DND-41 (cell line): ENCODE measurements around the gene BRINP3.

Experiments used
- EZH2 ChIP-seq: IDR thresholded peaks from 3 replicates; pipeline ENCODE4 v1.6.1; 2012; ENCODE audit warnings: borderline replicate concordance, low read depth, mild to moderate bottlenecking, moderate library complexity, low read length, inconsistent platforms; ENCODE audit not compliant: severe bottlenecking
- TF ChIP-seq, protein P1 (sequence below): IDR thresholded peaks from 2 replicates; pipeline ENCODE4 v1.5.1; 2012; ENCODE audit warnings: borderline replicate concordance, low read length, moderate library complexity, mild to moderate bottlenecking; ENCODE audit not compliant: poor library complexity, severe bottlenecking; ENCODE audit errors: extremely low read depth

DNA sequence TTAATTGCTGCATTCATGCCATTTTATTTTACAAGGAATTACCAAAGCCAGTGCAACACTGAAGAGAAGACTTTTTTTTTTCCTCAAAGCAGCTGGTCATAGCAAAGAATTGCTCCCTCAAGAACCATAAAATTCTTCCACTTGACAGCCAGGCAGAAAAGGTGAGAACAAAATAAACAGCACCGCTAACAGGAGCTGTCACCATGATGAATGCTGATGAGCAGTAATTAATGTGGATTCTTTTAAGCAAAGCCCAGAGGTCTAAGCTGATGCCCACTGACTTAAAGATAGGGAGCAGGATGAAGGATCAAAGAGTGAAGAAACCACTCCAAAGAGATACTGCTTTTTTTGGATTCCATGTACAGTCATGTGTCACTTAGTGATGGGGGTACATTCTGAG, 428.4 kb downstream of the BRINP3 start:
- TF ChIP-seq, protein P1, sequence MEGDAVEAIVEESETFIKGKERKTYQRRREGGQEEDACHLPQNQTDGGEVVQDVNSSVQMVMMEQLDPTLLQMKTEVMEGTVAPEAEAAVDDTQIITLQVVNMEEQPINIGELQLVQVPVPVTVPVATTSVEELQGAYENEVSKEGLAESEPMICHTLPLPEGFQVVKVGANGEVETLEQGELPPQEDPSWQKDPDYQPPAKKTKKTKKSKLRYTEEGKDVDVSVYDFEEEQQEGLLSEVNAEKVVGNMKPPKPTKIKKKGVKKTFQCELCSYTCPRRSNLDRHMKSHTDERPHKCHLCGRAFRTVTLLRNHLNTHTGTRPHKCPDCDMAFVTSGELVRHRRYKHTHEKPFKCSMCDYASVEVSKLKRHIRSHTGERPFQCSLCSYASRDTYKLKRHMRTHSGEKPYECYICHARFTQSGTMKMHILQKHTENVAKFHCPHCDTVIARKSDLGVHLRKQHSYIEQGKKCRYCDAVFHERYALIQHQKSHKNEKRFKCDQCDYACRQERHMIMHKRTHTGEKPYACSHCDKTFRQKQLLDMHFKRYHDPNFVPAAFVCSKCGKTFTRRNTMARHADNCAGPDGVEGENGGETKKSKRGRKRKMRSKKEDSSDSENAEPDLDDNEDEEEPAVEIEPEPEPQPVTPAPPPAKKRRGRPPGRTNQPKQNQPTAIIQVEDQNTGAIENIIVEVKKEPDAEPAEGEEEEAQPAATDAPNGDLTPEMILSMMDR = no peak
- no peak for TF ChIP-seq EZH2
